ENCODE measurements around the gene CD248.
"Not testable (repeated sequence)": the region's sequence is repeated elsewhere in the genome, so short reads cannot be mapped to it uniquely, and the experiment has no call there.

The CD248 gene

GRCh38 chr11:66323684-66324083 lies 6.8 kb upstream of the CD248 start:
- TF ChIP-seq POLR2A (IDR thresholded peaks at IDR 0.05; ENCODE audit: low read depth, low read length): no peak
- TF ChIP-seq TAF1 (IDR thresholded peaks at IDR 0.05; ENCODE audit: borderline replicate concordance, low read depth, low read length): no peak
- TF ChIP-seq POLR2AphosphoS5 (IDR thresholded peaks at IDR 0.05; ENCODE audit: low read depth, low read length): no peak
- DNase-seq (ENCODE audit: insufficient read length) (no peak), FAIRE-seq (no peak)

DNA sequence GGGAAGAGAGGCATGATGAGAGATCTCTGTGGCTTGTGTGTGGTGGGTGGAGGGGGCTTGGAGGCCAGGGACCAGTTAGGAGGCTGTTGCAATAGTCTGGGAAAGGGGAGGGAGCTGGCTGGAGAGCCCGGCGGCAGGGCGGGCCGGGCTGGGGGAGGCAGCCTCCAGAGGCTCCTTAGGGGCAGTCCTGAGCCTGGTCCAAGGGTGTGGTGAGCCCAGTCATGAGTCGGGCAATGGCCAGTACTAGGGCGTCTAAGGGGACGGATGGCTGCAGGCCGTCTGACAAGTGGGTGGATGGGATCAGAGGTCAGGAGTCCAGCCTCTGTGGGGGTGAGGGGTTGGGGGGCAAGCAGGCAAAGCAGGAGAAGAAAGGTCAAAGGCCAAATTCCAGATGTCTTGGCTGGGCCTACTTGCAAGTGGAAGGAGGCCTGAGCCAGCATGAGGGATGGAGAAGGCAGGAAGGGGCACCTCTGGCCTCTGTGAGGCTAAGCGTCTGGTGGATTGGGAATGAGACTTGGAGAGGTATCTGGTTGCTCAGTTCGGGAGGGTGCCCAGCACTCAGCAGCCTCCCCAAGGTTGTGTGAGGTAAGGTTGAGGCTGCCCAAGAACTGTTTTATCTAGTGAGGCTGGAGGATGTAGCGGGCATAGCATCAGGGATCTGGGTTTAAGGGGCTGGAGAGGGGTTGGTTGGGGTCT lies 6.0 kb upstream of the CD248 start:
- no peak for DNase-seq (ENCODE audit: insufficient read length)

GRCh38 chr11:66321606-66322005 lies 4.8 kb upstream of the CD248 start:
- TF ChIP-seq TAF1 (IDR thresholded peaks at IDR 0.05; ENCODE audit: borderline replicate concordance, low read depth, low read length) (no peak), POLR2AphosphoS5 (IDR thresholded peaks at IDR 0.05; ENCODE audit: low read depth, low read length) (no peak), POLR2A (IDR thresholded peaks at IDR 0.05; ENCODE audit: low read depth, low read length) (no peak)
- DNase-seq (ENCODE audit: insufficient read length) (no peak), FAIRE-seq (no peak)

More for the DNA sequence above, 6.0 kb upstream of the CD248 start:
- TF ChIP-seq POLR2AphosphoS5 (IDR thresholded peaks at IDR 0.05; ENCODE audit: low read depth, low read length) (no peak), POLR2A (IDR thresholded peaks at IDR 0.05; ENCODE audit: low read depth, low read length) (no peak), TAF1 (IDR thresholded peaks at IDR 0.05; ENCODE audit: borderline replicate concordance, low read depth, low read length) (no peak)
- FAIRE-seq: no peak

- not testable (repeated sequence) for DNase-seq (ENCODE audit: insufficient read length); FAIRE-seq
These were observed 3.9 kb upstream of the CD248 start for GRCh38 chr11:66320748-66321147.

DNA sequence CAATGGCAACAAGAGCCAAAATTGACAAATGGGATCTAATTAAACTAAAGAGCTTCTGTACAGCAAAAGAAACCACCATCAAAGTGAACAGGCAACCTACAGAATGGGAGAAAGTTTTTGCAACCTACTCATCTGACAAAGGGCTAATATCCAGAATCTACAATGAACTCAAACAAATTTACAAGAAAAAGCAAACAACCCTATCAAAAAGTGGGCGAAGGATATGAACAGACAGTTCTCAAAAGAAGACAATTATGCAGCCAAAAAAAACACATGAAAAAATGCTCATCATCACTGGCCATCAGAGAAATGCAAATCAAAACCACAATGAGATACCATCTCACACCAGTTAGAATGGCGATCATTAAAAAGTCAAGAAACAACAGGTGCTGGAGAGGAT lies 3.4 kb upstream of the CD248 start:
- FAIRE-seq; DNase-seq (ENCODE audit: insufficient read length): not testable (repeated sequence)

GRCh38 chr11:66318600-66318970 lies 1.7 kb upstream of the CD248 start:
- no peak for FAIRE-seq
- no peak for DNase-seq (ENCODE audit: insufficient read length)
- TF ChIP-seq POLR2A (IDR thresholded peaks at IDR 0.05; ENCODE audit: low read depth, low read length): no peak
- TF ChIP-seq POLR2AphosphoS5 (IDR thresholded peaks at IDR 0.05; ENCODE audit: low read depth, low read length): no peak
- TF ChIP-seq TAF1 (IDR thresholded peaks at IDR 0.05; ENCODE audit: borderline replicate concordance, low read depth, low read length): no peak

DNA sequence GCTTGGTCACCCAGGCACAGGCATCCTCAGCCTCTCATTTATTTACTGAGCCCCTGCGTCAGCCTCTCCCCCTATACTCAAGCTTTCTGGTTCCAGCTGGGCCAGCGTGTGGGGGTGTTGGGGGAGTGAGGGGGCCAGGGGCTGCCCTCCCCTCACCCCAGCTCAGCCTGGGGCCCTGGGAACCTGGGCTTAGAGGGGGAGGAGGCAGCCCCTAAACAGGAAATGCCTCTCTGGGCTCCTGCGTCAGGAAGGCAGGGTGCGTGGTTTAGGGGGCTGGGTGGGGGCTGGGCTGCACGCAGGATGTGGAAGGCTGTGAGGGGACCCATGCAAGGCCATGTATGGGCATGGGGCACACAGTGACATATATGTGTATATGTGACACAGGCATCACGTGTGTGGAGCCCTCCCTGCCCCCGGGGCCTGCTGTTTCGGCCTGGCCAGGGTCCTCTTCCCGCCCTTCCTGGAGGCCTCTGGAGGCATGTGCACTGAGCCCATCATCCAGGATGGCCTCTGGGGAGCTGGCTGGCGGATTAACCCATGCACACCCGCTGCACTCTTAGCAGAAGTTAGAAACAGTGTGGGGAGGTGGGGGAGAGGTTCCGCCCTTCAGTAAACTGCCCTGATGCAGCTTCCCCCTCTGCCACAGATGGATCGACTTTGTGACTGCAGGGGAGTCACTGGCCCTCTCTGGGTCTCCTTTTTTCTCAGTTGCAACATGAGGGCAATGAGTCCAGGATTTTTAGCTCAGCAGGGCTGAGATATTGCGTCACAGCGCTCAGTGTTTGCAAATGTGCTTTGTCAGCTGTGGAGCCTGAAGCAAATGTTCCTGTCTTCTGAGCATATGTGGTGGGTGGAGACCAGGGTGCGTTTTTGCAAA lies 1.1 kb upstream of the CD248 start:
- TF ChIP-seq TAF1 (IDR thresholded peaks at IDR 0.05; ENCODE audit: borderline replicate concordance, low read depth, low read length) (no peak), POLR2AphosphoS5 (IDR thresholded peaks at IDR 0.05; ENCODE audit: low read depth, low read length) (no peak), POLR2A (IDR thresholded peaks at IDR 0.05; ENCODE audit: low read depth, low read length) (no peak)
- FAIRE-seq: no peak
- DNase-seq (ENCODE audit: insufficient read length): no peak

DNA sequence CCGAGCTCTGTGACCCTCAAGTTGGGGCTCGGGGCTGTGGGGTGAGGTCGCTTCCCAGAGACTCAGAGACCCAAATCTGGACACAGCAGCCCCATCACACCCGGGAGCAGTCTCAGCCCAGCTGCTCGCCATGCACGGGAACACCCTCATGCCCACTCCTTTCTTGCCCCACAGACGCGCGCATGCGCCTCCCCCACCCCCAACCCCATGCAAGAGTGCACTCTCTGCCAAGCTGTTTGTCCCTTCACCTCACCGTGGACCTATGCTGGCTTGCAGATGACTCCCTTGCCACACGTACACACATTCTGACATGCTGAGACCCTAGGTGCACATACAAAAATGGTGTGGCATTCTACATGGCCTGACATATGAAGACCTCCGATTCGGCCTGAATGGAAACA lies 478 bp upstream of the CD248 start:
- DNase-seq (ENCODE audit: insufficient read length): no peak
- FAIRE-seq: no peak

GRCh38 chr11:66315921-66316811 lies 678 bp downstream of the CD248 start:
- no peak for DNase-seq (ENCODE audit: insufficient read length)
- TF ChIP-seq POLR2A (IDR thresholded peaks at IDR 0.05; ENCODE audit: low read depth, low read length): no peak
- TF ChIP-seq POLR2AphosphoS5 (IDR thresholded peaks at IDR 0.05; ENCODE audit: low read depth, low read length): no peak
- no peak for TF ChIP-seq TAF1 (IDR thresholded peaks at IDR 0.05; ENCODE audit: borderline replicate concordance, low read depth, low read length)

More for the DNA sequence above, 478 bp upstream of the CD248 start:
- TF ChIP-seq POLR2A (IDR thresholded peaks at IDR 0.05; ENCODE audit: low read depth, low read length) (no peak), POLR2AphosphoS5 (IDR thresholded peaks at IDR 0.05; ENCODE audit: low read depth, low read length) (no peak), TAF1 (IDR thresholded peaks at IDR 0.05; ENCODE audit: borderline replicate concordance, low read depth, low read length) (no peak)

DNA sequence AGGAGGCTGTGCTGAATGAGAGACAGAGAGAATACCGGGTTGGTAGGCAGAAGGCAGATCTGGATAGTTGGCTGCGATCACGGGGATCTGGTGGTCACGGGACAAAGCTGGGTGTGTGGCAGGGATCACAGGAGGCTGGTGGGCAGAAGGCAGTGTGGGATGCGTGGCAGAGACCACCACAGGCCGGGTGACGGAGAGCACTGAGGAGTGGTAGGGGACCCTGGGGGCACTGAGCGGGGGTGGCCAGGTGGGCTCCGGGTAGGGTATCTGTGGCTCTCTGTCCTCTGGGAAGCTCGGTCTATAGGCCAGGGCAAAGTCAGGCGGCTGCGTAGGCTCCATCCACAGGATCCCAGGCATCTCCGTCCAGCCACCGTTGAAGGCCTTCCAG lies 1.4 kb downstream of the CD248 start:
- TF ChIP-seq POLR2AphosphoS5 (IDR thresholded peaks at IDR 0.05; ENCODE audit: low read depth, low read length) (no peak), TAF1 (IDR thresholded peaks at IDR 0.05; ENCODE audit: borderline replicate concordance, low read depth, low read length) (no peak), POLR2A (IDR thresholded peaks at IDR 0.05; ENCODE audit: low read depth, low read length) (no peak)
- FAIRE-seq: no peak

More at GRCh38 chr11:66315921-66316811, 678 bp downstream of the CD248 start:
- FAIRE-seq: no peak

More for the DNA sequence above, 1.4 kb downstream of the CD248 start:
- no peak for DNase-seq (ENCODE audit: insufficient read length)

Data from GM12892 (cell line).